Adrenal gland (tissue), 5 donors: ENCODE data around the gene DGKQ.

Experiments
- CTCF ChIP-seq, 6 experiments: fragments of 450-650 bp in 4 of 6; fragments of 200-600 bp in 2 of 6; sonication (generic) in 1 of 6; IDR thresholded peaks; 1 replicate in 5 of 6; 2 replicates in 1 of 6; pipeline versions ENCODE4 v1.5.1 to v1.8.0; 2016 to 2021; ENCODE audit warnings: antibody characterized with exemption in 6 of 6, mild to moderate bottlenecking in 2 of 6, moderate library complexity in 1 of 6
- POLR2A ChIP-seq, 2 donors: fragments of 450-650 bp; IDR thresholded peaks; one replicate each; pipeline ENCODE4 v1.6.1; 2017; ENCODE audit warnings: antibody characterized with exemption in 2 of 2, mild to moderate bottlenecking in 2 of 2, moderate library complexity in 1 of 2
- donor health status: DM: no; HTN: no; CAD: no.

DNA sequence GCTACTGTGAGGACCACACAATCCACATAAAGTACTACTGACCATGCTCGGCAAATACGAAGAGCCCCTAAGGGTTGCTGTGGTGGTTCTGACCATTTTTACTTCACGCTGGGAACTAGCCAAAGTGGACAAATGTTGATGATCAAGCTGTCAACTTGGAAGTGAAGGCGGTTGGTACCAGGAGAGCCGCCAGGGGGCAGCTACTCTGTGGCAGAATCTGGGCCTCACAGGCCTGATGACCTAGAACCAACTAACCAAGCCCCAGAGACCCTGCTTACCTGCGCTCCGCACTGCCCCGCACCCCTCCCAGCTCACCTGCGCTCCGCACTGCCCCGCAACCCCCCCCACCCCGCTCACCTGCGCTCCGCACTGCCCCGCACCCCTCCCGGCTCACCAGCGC lies 46.8 kb downstream of the DGKQ start:
- TF ChIP-seq CTCF (IDR thresholded peaks at IDR 0.05) (no peak), POLR2A (IDR thresholded peaks at IDR 0.05) (no peak)
